Astrocyte (in vitro differentiated cells and primary cell): ENCODE measurements around the gene C17orf50.

Experiments
- CTCF ChIP-seq: IDR thresholded peaks from 2 replicates; pipeline ENCODE4 v1.5.1; 2011; ENCODE audit warnings: low read depth, mild to moderate bottlenecking, inconsistent platforms, low read length, moderate library complexity; ENCODE audit not compliant: insufficient read depth
- EZH2 ChIP-seq: IDR thresholded peaks from 2 replicates; pipeline ENCODE4 v1.6.1; 2012; ENCODE audit warnings: mild to moderate bottlenecking, low read length, inconsistent platforms; ENCODE audit not compliant: insufficient read depth

DNA sequence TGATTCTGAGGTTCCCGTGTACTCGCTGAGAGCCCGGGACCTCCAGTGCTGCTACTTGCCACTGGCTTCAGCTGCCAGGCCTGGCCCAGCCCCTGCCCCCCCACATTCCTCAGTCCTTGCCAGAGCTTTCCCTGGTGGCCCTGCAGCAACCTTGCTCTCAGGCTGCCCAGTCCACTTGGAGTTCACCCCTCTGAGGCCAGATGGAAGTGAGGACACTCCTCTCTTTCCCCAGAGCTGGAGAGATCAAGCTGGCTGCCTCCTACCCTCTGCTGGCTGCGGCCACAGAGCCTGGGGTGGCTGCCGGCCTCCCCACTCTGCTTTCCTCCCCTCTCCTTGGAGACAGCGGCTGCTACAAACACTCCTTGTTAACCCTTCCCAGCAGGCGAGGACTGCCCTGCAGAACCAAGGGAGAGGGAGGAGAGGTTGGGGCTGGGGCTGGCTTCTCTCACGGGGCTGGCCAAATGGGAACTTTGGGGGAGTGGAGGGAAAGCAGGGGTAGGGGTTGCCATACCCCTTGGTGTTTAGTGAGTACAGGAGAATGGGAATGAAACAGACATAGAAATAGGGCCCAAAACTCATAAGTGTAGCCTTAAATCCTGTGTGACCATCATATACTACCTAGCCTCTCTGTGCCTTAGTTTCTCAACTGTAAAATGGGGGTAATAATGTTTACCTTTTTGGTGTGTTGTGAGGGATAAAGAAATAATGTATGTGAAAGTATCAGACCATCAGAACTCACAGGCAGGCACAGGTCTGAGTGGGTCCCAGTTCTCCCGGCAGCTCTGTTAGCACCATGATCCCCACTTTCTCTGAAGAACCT lies 7.5 kb upstream of the C17orf50 start, which contains the start of gene GAS2L2:
- no peak for TF ChIP-seq CTCF
- no peak for TF ChIP-seq EZH2
